ENCODE measurements around the gene LILRB2. TPM values are rescaled to one million over a fixed set of nuclear protein-coding genes. Genes with fewer than 3 reads are reported as not detected.
A peak's percentile ranks its signal among the peaks of the same experiment; 100 is the strongest.
"Not testable (repeated sequence)": the region's sequence is repeated elsewhere in the genome, so short reads cannot be mapped to it uniquely, and the experiment has no call there.

The LILRB2 gene
- total RNA-seq, 1 donor from 2014 or later, result not detected

- DNase-seq (ENCODE audit: low read depth, low spot score), result no peak
Measured at GRCh38 chr19:54273821-54274220, 7.1 kb downstream of the LILRB2 start.

DNA sequence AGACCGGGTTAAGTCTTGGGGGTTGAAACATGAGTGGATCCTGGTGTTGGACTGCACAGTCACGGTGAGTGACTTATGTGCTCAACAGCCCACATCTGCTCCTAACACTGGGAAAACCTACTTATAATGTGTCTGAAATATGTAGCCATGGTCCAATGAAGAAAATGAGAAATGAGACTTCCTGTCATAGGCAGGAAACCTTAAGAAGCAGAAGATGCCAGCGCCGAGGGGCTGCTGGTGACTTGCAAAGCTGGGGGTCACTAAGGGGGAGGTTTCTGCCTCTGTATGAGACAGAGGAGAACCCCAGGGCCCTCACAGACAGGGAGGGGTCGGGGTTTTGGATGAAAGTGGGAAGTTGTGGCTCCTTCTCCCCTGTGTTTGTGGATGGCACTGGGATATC, 8.7 kb downstream of the LILRB2 start:
- not testable (repeated sequence) for DNase-seq (ENCODE audit: low read depth, low spot score)

- DNase-seq (ENCODE audit: low read depth, low spot score), result not testable (repeated sequence)
Measured at GRCh38 chr19:54271587-54271986, 9.3 kb downstream of the LILRB2 start.

DNA sequence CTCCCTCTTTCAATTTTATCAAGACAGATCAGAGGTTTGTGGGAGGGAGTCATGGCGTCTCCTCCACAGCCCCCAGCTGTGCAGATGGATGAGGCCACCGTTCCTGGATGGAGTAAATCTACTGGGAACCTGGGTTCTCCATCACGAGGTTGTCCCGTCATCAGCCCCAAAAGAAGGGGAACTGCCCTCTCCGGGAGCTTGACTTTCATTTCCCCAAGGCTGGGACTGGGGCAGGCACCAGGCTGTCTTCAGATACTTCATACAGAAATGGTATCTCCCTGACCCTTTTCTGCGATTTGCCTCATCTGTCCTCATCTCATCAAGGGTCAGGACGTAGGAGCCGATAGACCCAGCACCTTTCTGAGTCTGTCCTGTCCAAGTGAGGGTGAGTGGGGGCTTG, 9.8 kb downstream of the LILRB2 start:
- DNase-seq (ENCODE audit: low read depth, low spot score), result no peak

GRCh38 chr19:54268936-54269335, 12.0 kb downstream of the LILRB2 start:
- no peak for DNase-seq (ENCODE audit: low read depth, low spot score)

- peak; percentile 30 for DNase-seq (ENCODE audit: low read depth, low spot score)
Measured at GRCh38 chr19:54266133-54266532, 14.8 kb downstream of the LILRB2 start.

DNA sequence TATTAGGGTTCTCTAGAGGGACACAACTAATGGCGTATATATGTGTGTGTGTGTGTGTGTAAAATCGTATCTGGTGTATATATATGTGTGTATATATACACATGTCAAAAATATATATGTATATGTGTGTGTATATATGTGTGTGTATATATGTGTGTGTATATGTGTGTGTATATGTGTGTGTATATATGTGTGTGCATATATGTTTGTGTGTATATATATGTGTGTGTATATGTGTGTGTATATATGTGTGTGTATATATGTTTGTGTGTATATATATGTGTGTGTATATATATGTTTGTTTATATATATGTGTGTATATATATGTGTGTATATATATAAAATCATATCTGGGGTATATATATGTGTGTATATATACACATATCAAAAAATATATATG, 18.4 kb downstream of the LILRB2 start:
- DNase-seq (ENCODE audit: low read depth, low spot score), result no peak

- no peak for DNase-seq (ENCODE audit: low read depth, low spot score)
Measured at GRCh38 chr19:54262066-54262465, 18.8 kb downstream of the LILRB2 start.

- no peak for DNase-seq (ENCODE audit: low read depth, low spot score)
Measured at GRCh38 chr19:54257116-54257480, 23.8 kb downstream of the LILRB2 start, which contains the start of gene LILRB5. Gene LILRB5 (minus strand): TSS chr19:54257273. CDS start chr19:54257193, 80 bp downstream.

GRCh38 chr19:54256250-54257115, 24.4 kb downstream of the LILRB2 start:
- no peak for DNase-seq (ENCODE audit: low read depth, low spot score)

DNA sequence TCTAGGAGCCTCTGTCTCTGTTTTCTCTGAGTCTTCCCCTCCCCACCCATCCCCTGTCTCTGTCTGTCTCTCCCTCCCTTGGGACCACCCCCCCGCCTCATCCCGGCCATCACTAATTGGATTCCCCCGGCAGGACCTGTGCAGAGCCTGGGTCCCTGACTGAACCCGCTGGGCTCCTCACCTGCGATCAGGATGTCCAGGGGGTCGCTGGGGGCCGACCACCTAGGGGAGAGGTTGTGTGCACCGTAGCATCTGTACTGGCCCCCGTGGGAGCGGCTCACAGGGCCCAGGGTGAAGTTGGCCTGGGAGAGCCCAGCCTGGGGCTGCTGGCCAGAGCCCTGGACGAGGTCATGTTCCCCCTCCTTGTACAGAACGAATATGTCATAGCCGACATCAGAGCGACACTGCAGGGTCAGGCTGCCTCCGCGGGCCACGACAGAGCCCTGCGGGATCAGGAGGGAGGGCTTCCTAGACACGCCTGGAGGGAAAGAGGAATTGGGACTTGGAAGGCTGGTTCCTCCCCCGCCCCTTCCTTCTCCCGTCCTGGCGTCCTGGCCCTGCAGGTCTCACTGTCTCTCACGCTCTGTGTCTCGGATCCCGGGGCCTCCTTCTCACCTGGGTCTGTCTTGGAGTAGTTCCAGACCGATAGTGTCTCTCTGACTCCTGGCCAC, 25.7 kb downstream of the LILRB2 start:
- DNase-seq (ENCODE audit: low read depth, low spot score), result no peak

DNA sequence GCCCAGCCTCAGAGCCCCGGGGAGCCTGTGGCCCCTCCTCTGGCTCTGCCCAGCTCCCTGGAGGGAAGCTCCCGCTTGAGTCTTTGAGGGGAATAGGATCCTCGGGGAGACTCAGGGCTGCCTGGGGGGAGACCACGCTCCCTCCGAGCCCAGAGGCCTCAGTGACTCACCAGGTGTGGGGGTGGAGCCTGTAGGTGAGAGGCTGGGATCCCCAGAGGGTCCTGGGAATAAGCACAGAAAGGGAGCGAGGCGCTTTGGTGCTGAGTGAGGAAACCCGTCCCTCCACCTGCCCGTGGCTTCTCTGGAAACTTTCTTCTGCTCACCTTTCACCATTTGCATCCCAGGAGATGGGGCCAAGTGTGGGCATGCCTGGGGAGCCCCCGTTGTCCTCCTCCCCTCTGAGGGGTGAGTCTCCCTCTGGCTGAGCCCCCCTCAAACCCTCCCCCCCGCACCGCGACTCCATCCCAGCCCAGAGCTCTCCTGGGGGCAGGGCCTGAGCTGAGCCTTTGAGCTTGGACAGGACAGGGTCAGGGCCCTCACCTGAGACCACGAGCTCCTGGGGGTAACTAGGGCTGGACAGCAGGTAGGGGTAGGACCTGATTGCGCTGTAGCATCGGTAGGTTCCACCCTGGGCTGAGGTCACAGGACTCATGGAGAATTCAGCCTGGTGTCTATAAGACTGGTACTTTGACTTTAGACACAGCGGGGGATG, 26.6 kb downstream of the LILRB2 start:
- no peak for DNase-seq (ENCODE audit: low read depth, low spot score)

DNA sequence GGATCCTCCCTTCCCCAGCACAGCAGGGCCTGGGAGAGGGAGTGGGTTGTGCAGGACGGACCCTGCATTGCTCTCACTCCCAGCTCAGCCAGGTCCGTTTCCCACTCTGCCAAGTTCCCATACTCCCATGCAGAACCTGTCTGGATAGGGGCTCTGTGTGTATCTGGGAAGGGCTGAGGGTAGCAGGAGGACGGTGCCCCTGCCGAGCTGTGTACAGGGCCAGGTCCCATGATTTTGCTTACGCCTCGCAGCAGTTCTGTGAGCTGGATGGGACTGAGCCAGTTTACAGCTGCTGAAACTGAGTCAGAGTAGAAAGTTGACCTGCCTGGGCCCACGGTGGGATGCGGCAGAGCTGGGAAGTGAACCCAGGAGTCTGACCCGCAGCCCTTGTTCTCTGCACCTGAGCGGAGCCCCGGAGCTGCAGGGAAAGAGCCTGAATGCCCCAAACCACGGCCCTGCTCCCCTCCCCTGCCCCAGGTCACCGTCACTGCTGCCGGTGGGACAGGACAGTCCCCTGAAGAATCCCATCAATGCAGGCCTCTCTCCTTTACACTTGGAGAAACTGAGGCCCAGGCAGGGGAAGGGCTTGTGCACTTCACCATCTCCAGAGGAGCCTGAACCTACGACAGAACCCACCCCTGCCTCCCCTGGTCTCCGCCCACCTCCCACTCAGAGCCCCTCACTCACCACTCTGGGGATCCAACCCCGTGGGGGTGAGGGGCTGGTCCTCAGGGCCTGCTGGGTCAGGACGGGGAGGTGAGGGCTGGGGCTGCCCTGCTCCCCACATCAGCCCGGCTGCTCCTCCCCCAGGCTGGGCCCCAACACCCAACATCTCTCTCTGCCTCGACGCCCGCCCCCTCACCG, 27.3 kb downstream of the LILRB2 start:
- DNase-seq (ENCODE audit: low read depth, low spot score), result no peak

- no peak for DNase-seq (ENCODE audit: low read depth, low spot score)
Measured at GRCh38 chr19:54252845-54253244, 28.1 kb downstream of the LILRB2 start.

DNA sequence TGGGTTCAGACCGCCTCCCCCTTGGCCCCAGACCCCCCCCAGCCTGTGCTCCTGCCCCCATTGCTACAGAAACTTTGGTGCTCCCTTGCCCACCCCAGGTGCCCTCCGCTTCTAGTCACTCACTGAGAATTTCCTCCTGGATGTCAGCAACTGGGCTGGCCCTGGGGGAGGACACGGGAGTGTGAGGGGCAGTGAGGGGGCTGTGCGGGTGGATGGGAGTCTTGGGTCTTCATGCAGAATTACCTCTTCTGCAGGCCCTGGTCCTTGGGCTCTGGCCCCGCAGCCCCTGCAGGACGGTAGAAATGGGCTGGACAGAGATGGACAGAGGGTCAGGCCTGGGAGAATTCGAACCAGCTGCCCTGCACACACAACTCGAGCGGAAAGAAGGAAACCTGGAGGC, 28.7 kb downstream of the LILRB2 start:
- no peak for DNase-seq (ENCODE audit: low read depth, low spot score)

DNA sequence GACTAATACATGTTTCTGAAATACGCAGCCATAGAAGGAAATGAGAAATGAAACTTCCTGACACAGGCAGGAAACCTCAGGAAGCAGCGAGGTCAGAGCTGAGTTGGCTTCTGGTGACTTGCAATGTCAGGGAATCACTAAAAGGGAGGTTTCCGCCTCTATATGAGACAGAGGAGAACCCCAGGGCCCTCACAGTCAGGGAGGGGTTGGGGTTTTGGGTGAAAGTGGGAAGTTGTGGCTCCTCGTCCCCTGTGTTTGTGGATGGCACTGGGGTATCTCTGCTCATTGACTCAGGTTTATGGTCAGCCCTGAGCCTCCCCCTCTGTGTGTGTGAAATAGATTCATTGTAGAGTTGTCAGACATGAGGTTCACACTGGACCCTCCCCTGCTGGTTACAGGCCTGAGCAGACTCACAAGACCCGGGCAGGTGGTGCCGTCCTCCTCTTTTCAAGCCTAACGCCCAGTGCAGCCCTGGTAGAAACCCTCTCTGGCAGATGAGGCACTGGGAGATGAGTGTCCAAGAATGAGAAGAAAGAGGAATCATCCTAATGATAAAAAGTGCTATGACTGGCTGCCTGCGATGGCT, 32.8 kb downstream of the LILRB2 start:
- DNase-seq (ENCODE audit: low read depth, low spot score), result peak; percentile 33

DNA sequence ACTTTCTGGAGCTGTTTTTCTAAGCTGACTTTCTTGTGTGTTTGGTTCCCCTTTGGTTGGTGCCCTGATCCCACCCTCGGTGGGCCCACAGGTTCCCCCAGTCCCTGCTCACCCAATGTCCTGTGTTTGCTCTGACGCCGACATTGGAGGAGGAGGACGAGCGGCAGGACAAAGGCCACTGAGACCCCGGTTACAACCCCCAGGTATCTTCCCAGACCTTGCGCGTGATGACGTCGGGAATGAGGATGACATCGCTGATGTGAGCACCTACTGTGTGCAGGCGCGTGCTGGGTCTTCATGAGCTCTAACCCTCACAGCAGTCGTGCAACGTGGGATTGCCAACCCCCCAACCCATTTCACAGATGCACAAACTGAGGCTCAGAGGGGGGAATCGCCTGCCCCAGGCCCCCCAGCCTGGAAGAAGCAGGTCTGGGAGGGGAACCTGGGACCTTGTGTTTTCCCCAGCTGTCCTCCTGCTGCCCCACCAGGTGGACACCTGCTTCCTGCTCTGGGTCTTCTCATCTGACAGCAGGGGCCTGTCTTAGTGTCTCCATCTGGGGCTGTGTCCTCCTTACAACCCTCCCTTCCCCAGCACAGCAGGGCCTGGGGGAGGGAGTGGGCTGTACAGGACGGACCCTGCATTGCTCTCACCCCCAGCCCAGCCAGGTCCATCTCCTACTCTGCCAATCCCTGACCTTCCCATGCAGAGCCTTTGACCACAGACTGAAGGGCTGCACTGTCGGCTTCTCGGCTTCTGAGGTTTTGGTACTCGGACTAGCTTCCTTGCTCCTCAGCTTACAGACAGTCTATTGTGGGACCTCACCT, 33.6 kb downstream of the LILRB2 start:
- no peak for DNase-seq (ENCODE audit: low read depth, low spot score)

GRCh38 chr19:54245936-54246335, 35.0 kb downstream of the LILRB2 start:
- DNase-seq (ENCODE audit: low read depth, low spot score), result no peak

GRCh38 chr19:54243809-54244208, 37.1 kb downstream of the LILRB2 start:
- DNase-seq (ENCODE audit: low read depth, low spot score), result not testable (repeated sequence)

DNA sequence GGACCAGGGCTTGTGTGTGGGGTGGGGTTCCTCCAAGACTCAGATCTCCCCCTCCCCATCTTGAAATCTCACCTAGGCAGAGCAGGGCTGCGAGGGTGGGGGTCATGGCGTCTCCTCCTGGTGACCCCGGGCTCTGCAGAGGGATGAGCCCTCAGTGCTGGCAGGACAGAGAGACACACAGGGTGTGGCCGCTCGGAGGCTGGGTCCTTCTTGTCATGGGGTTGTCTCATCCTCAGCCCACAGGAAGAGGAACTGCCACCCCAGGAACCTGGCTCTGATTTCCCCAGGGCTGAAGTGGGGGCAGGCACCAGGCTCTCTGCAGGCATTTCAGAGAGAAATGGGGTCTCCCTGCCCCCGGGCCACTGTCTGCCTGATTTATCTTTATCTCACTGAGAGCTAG, 38.3 kb downstream of the LILRB2 start, which contains the start of gene LILRA6:
LILRA6 (minus strand) TSS at position 145 of the 400 bp plus-strand sequence.
- not testable (repeated sequence) for DNase-seq (ENCODE audit: low read depth, low spot score)

Measured in pulmonary artery endothelial cell (primary cell).